Panc1 (cell line): ENCODE results near the gene KATNA1. TPM values are rescaled to one million over a fixed set of nuclear protein-coding genes. Genes with fewer than 3 reads are reported as not detected.

Experiments used
- total RNA-seq: library from RNA; stranded (reverse); gene quantifications from one replicate; pipeline ENCODE4 v1.2.1, GENCODE V29; 2021; ENCODE audit not compliant: unreplicated experiment

KATNA1 gene
- total RNA-seq, 1 experiment from 2014 or later = 19.7 TPM

Other genes with a start within 250 kb of the KATNA1 start
- gene SUMO4, start 248.5 kb downstream of the KATNA1 start, total RNA-seq = 1.1 TPM
- 0.26 TPM for gene ZC3H12D, start 163.7 kb downstream of the KATNA1 start, total RNA-seq
- gene PPIL4, start 102.7 kb downstream of the KATNA1 start, total RNA-seq = 19.9 TPM
- 31.7 TPM for gene GINM1, start 82.3 kb downstream of the KATNA1 start, total RNA-seq
- 36.0 TPM for gene LATS1, start 69.4 kb upstream of the KATNA1 start, total RNA-seq
- 53.6 TPM for gene NUP43, start 97.8 kb upstream of the KATNA1 start, total RNA-seq
- gene PCMT1, start 101.0 kb upstream of the KATNA1 start, total RNA-seq = 118 TPM
- gene LRP11, start 215.6 kb upstream of the KATNA1 start, total RNA-seq = 151 TPM
- gene RAET1E, start 249.4 kb upstream of the KATNA1 start, total RNA-seq = 1.8 TPM